Ishikawa (cell line): ENCODE results near the gene CNTNAP2.
A peak's percentile ranks its signal among the peaks of the same experiment; 100 is the strongest.

Experiments used
- CEBPB ChIP-seq: IDR thresholded peaks from 2 replicates; pipeline ENCODE4 v1.6.1; 2012
- CREB1 ChIP-seq: IDR thresholded peaks from 2 replicates; pipeline ENCODE4 v1.6.1; 2012; ENCODE audit warnings: low read depth
- EGR1 ChIP-seq: IDR thresholded peaks from 2 replicates; pipeline ENCODE4 v1.6.1; 2012
- EP300 ChIP-seq: IDR thresholded peaks from 2 replicates; pipeline ENCODE4 v1.6.1; 2012; ENCODE audit warnings: borderline replicate concordance
- FOXM1 ChIP-seq: IDR thresholded peaks from 2 replicates; pipeline ENCODE4 v1.6.1; 2012; ENCODE audit warnings: low read depth, borderline replicate concordance
- MAX ChIP-seq: IDR thresholded peaks from 2 replicates; pipeline ENCODE4 v1.6.1; 2012
- NFIC ChIP-seq: IDR thresholded peaks from 2 replicates; pipeline ENCODE4 v1.6.1; 2012
- RAD21 ChIP-seq: IDR thresholded peaks from 2 replicates; pipeline ENCODE4 v1.6.1; 2012; ENCODE audit warnings: low read depth
- REST ChIP-seq: IDR thresholded peaks from 2 replicates; pipeline ENCODE4 v1.6.1; 2012; ENCODE audit warnings: low read depth, mild to moderate bottlenecking
- TAF1 ChIP-seq: IDR thresholded peaks from 2 replicates; pipeline ENCODE4 v1.6.1; 2012; ENCODE audit warnings: low read depth, mild to moderate bottlenecking
- TCF12 ChIP-seq: IDR thresholded peaks from 2 replicates; pipeline ENCODE4 v1.6.1; 2012; ENCODE audit warnings: low read depth
- TEAD4 ChIP-seq: IDR thresholded peaks from 2 replicates; pipeline ENCODE4 v1.6.1; 2012
- USF1 ChIP-seq: IDR thresholded peaks from 2 replicates; pipeline ENCODE4 v1.6.1; 2012
- YY1 ChIP-seq: IDR thresholded peaks from 2 replicates; pipeline ENCODE4 v1.6.1; 2012; ENCODE audit warnings: low read depth
- ZBTB7A ChIP-seq: IDR thresholded peaks from 2 replicates; pipeline ENCODE4 v1.6.1; 2012; ENCODE audit warnings: low read depth

The CNTNAP2 gene

GRCh38 chr7:148334959-148335577 is 2218.5 kb downstream of the CNTNAP2 start:
- TF ChIP-seq EP300 (peak; percentile 61; the same call in 1 of the 2 replicates), EGR1 (no peak), FOXM1 (peak; percentile 35; the same call in 1 of the 2 replicates), USF1 (no peak), RAD21 (no peak; the same call in 1 of the 2 replicates), TEAD4 (no peak), TCF12 (peak; percentile 71), MAX (peak; percentile 32; the same call in 1 of the 2 replicates)

- TF ChIP-seq USF1 (no peak), TEAD4 (no peak), MAX (no peak), CEBPB (no peak), CREB1 (no peak), TCF12 (no peak), NFIC (no peak), FOXM1 (no peak), REST (no peak), YY1 (no peak)
Observed at GRCh38 chr7:148335790-148336189, 2219.2 kb downstream of the CNTNAP2 start.

GRCh38 chr7:148336411-148336810 is 2219.8 kb downstream of the CNTNAP2 start:
- TF ChIP-seq MAX: no peak
- TF ChIP-seq TAF1: no peak
- TF ChIP-seq TCF12: no peak
- no peak for TF ChIP-seq ZBTB7A
- no peak for TF ChIP-seq CEBPB

- TF ChIP-seq EGR1: no peak
Observed at GRCh38 chr7:148337246-148337965, 2220.8 kb downstream of the CNTNAP2 start.

GRCh38 chr7:148337995-148338747 is 2221.6 kb downstream of the CNTNAP2 start:
- no peak for TF ChIP-seq MAX
- no peak for TF ChIP-seq YY1
- TF ChIP-seq REST: no peak
- TF ChIP-seq TEAD4: no peak
- no peak for TF ChIP-seq ZBTB7A
- TF ChIP-seq TCF12: no peak
- no peak for TF ChIP-seq USF1
- no peak for TF ChIP-seq CREB1
- TF ChIP-seq NFIC: no peak
- TF ChIP-seq EP300: no peak
- no peak for TF ChIP-seq TAF1
